Kidney epithelial cell (primary cell): ENCODE measurements around the gene SCAF1. TPM values are rescaled to one million over a fixed set of nuclear protein-coding genes. Genes with fewer than 3 reads are reported as not detected.
A peak's percentile ranks its signal among the peaks of the same experiment; 100 is the strongest.

Source experiments
- DNase-seq: peaks from one replicate; pipeline ENCODE4 v3.0.0-alpha.2; 2010; ENCODE audit warnings: low read depth
- H3K27me3 ChIP-seq: 2 replicates; pipeline ENCODE4 v1.6.0; 2011; ENCODE audit warnings: low read length; ENCODE audit not compliant: control insufficient read depth, insufficient read depth
- H3K36me3 ChIP-seq: 2 replicates; pipeline ENCODE4 v1.5.1; 2011; ENCODE audit warnings: low read length; ENCODE audit not compliant: control insufficient read depth, insufficient read depth
- H3K4me3 ChIP-seq: 2 replicates; pipeline ENCODE4 v1.5.1; 2011; ENCODE audit warnings: low read depth, mild to moderate bottlenecking, control low read depth, low read length
- total RNA-seq: library from RNA; depleted of rRNA; stranded (reverse); fragments of >200 nt; gene quantifications from 2 replicates; pipeline ENCODE4 v1.2.3, GENCODE V29; 2015
- TF ChIP-seq, protein P1 (sequence below): IDR thresholded peaks from 2 replicates; pipeline ENCODE4 v1.5.1; 2011; ENCODE audit warnings: mild to moderate bottlenecking, moderate library complexity, low read length, control low read depth, inconsistent platforms; ENCODE audit not compliant: insufficient read depth, poor library complexity, severe bottlenecking

SCAF1 gene
- total RNA-seq, 1 donor from 2014 or later: 38.9 TPM

DNA sequence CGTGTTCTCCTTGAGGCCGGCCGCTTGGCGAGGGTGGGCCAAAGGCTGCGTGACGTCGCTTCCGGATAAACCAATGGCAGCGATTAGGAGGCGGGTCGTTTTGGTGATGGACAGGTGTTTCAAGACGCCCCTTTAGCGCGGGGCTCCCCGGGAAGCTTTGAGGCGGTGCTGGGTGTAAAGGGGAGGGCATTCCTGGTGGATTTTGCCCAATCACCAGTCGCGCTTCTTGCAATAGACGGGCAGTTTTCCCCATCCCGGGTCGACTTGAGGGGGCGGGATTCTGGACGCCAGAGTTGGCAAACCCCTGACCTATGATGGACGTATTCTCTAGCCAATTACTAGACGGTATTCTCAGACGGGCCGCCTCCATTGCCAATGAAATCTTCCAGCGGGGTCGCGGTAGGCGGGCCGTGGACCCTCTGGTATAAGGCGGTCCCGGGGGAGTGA, 34.8 kb downstream of the SCAF1 start:
- TF ChIP-seq, protein P1, sequence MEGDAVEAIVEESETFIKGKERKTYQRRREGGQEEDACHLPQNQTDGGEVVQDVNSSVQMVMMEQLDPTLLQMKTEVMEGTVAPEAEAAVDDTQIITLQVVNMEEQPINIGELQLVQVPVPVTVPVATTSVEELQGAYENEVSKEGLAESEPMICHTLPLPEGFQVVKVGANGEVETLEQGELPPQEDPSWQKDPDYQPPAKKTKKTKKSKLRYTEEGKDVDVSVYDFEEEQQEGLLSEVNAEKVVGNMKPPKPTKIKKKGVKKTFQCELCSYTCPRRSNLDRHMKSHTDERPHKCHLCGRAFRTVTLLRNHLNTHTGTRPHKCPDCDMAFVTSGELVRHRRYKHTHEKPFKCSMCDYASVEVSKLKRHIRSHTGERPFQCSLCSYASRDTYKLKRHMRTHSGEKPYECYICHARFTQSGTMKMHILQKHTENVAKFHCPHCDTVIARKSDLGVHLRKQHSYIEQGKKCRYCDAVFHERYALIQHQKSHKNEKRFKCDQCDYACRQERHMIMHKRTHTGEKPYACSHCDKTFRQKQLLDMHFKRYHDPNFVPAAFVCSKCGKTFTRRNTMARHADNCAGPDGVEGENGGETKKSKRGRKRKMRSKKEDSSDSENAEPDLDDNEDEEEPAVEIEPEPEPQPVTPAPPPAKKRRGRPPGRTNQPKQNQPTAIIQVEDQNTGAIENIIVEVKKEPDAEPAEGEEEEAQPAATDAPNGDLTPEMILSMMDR: no peak
- Histone ChIP-seq H3K27me3 (no peaks in the 10 kb centered on the region), H3K36me3 (no peaks in the 10 kb centered on the region), H3K4me3 (peak overlapping the region; percentile 81)
- peak; percentile 98 for DNase-seq

DNA sequence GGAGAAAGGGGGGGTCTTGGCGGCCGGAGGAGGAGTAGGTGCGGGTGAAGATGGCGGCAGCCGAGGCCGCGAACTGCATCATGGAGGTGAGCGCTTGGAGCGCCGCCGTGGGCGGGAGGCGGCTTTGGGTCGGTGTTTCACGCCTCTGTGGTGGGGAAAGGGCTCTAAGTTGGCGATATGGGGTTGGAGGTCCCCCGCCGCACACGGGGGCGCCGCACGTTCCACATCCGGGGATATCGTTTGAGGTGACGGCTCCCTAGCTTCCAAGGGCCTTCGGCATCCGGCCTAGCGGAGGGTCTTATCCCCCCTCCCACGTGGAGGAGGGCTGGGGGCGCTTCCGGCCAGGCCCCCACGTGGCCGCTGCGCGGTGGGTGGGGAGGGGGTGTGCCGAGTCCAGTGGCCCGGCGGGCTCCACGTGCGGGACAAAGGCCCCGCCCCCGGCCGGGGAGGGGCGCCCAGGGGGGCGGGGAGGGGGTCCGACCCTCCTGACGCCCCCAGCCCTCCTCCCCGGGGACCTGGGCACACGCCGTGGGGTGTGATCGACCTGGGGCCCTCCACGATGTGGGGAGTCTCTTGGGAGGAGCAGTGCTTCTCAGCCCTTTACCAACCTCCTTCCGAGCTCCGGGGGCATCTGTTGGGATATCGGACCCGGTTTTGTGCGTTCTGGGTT, 35.4 kb downstream of the SCAF1 start, which contains the start of gene PRMT1:
Gene PRMT1 (plus strand): TSS at position 41 of the 670 bp plus-strand sequence. CDS start 10 bp downstream, at position 51.
- TF ChIP-seq, protein P1: no peak
- peaks cover 3% of the 10 kb centered on the region for H3K36me3 ChIP-seq
- no peak for DNase-seq

DNA sequence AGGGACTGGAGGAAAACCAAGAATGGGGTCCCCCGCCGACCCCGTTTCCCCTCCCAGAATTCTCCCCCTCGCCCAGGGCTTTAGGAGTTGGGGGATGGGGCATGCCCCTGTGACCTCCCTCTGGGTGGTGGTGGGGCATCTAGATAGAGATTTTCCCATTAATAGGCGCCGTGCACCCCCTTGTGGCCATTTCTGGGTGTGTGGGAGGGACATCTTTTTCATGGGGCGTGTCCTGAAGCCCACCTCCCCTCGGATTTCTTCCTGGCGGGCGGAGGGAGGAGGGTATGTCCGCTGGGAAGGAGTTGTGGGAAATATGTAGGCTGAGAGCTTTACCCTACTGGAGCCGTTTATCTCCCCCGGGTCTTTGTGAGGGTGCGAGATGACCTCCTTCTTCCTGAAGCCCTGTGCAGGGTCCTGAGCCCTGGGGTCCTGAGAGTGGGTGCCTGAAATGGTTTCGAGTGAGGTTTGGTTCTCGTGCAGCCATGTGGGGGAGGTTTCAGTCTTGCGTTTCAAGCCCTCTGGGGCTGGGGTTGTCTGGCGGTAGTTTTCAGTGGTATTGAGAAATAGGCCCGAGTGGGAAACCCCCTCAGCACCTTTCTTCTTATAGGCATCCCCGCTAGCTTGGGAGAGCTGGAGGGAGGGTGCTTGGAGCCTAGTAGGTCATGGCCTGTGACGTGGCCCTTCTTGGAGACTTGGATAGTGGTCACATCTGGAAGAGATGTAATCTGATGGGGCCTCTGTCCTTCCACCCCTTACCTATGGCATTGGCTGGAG, 36.1 kb downstream of the SCAF1 start:
- TF ChIP-seq, protein P1: peak; percentile 66
- H3K27me3 ChIP-seq: no peaks in the 10 kb centered on the region
- no peak for DNase-seq
- H3K36me3 ChIP-seq: peaks cover 4% of the 10 kb centered on the region
- peak overlapping the region; percentile 81 for H3K4me3 ChIP-seq

More for the DNA sequence above, 35.4 kb downstream of the SCAF1 start, which contains the start of gene PRMT1:
- H3K4me3 ChIP-seq: peak within 1 kb of the TSS; percentile 81
- H3K27me3 ChIP-seq: no peaks in the 10 kb centered on the region

DNA sequence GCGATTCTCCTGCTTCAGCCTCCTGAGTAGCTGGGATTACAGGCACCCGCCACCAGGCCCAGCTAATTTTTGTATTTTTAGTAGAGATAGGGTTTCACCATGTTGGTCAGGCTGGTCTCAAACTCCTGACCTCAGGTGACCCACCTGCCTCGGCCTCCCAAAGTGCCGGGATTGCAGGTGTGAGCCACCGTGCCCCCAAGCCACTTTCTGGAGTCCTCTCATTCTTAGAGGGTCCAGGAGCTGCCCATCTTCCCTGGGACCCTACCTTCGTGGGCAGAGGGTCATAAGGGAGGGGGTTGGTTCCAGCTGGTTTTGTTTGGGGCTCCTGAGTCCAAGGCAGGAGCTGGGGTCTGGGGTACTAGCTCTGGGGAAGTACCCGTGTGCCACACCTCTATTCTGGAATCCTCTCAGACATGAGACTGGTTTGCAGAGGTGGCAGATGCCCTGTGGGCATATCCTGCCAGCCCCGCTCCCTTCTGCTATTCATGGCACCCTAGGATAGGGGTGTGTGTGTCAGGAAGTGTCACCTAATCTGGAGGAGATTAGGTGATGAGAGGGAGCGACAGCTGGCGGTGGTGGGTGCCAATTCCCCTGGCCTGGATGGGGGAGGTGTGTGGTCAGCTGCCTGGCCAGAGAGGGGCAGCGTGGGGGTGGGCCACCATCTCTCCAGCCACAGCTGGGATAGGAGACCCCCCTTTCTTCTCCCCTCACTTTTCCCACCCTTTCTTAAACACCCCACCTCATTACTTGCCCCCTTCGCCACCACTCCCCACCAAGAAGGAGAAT, 37.2 kb downstream of the SCAF1 start:
- Histone ChIP-seq H3K27me3 (no peaks in the 10 kb centered on the region), H3K4me3 (no peak overlapping the region), H3K36me3 (peaks cover 4% of the 10 kb centered on the region)
- TF ChIP-seq, protein P1: no peak
- no peak for DNase-seq

DNA sequence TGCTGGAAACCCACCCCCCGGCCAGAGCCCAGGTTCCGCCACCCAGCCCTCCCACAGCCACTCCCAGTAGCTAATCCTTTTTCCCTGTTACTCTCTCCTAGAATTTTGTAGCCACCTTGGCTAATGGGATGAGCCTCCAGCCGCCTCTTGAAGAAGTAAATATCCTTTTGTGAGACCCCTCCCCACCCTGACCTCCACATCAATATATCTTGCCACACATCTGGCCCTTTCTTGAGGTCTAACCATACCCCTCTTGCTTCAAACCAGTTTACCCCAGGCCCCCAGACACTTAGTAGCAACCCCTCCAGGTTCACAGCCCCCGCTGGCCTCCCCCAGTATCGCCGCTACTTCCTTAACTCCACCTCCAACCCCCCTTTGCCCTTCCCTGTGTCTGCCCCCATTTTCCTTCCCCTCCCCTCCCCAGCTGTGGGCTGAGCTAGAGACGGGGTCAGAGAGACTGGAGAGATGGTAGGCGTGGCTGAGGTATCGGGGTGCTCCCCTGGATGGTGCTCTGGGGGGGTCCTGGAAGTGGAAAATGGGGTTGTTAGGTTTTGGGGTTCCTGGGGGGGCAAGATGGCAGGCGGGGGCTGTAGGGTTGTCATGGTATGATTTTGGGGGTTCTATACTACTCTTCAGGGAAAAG, 37.9 kb downstream of the SCAF1 start:
- H3K27me3 ChIP-seq: no peaks in the 10 kb centered on the region
- peaks cover 4% of the 10 kb centered on the region for H3K36me3 ChIP-seq
- H3K4me3 ChIP-seq: no peak overlapping the region
- no peak for DNase-seq
- TF ChIP-seq, protein P1: no peak
